Caki2 (cell line): ENCODE data around the gene APLN. TPM values are rescaled to one million over a fixed set of nuclear protein-coding genes. Genes with fewer than 3 reads are reported as not detected.

ENCODE experiments used
- DNase-seq: peaks from one replicate; pipeline ENCODE4 v3.0.0-alpha.2; 2015; ENCODE audit warnings: low read depth
- in situ Hi-C: cut with HindIII; loops from 2 replicates; pipeline ENCODE4 v1.10.0; 2016; ENCODE audit warnings: low sequenced_read_pairs, low pct_unique_long_range_greater_than_20kb, mixed read lengths
- total RNA-seq: library from RNA; depleted of rRNA; stranded (reverse); fragments of >200 nt; shearing (Covaris generic); gene quantifications from 2 replicates; pipeline ENCODE4 v1.2.3, GENCODE V29; 2014; ENCODE audit warnings: low replicate concordance

The APLN gene
- total RNA-seq, 1 experiment from 2014 or later = 0.07 TPM

- DNase-seq = no peak
- in situ Hi-C loops = no loop called here
These were observed 6.1 kb downstream of the APLN start for GRCh38 chrX:129648514-129649267.

- in situ Hi-C loops = no loop called here
- no peak for DNase-seq
These were observed 7.0 kb downstream of the APLN start for GRCh38 chrX:129647418-129648410.

GRCh38 chrX:129646566-129647417 lies 8.0 kb downstream of the APLN start:
- in situ Hi-C loops = no loop called here
- no peak for DNase-seq

- no peak for DNase-seq
- in situ Hi-C loops = no loop called here
These were observed 12.1 kb downstream of the APLN start for GRCh38 chrX:129642641-129643040.

- in situ Hi-C loops = no loop called here
- no peak for DNase-seq
These were observed 12.8 kb downstream of the APLN start for GRCh38 chrX:129641941-129642340.

- in situ Hi-C loops = no loop called here
- no peak for DNase-seq
These were observed 13.3 kb downstream of the APLN start for GRCh38 chrX:129641469-129641868.

- in situ Hi-C loops = no loop called here
- DNase-seq = no peak
These were observed 14.0 kb downstream of the APLN start for GRCh38 chrX:129640737-129641136.

- in situ Hi-C loops = no loop called here
- DNase-seq = no peak
These were observed 15.8 kb downstream of the APLN start for GRCh38 chrX:129638917-129639316.

GRCh38 chrX:129637217-129638109 lies 17.3 kb downstream of the APLN start:
- in situ Hi-C loops = no loop called here
- peak; percentile 32 for DNase-seq

- in situ Hi-C loops = no loop called here
- no peak for DNase-seq
These were observed 18.5 kb downstream of the APLN start for GRCh38 chrX:129636175-129636681.

- in situ Hi-C loops = no loop called here
- no peak for DNase-seq
These were observed 20.2 kb downstream of the APLN start for GRCh38 chrX:129634541-129634940.

- DNase-seq = peak; percentile 35
- in situ Hi-C loops = no loop called here
These were observed 22.3 kb downstream of the APLN start for GRCh38 chrX:129632443-129632842.

GRCh38 chrX:129631849-129632248 lies 22.9 kb downstream of the APLN start:
- no peak for DNase-seq
- in situ Hi-C loops = no loop called here

- no peak for DNase-seq
- in situ Hi-C loops = no loop called here
These were observed 24.9 kb downstream of the APLN start for GRCh38 chrX:129629837-129630236.

- in situ Hi-C loops = no loop called here
- DNase-seq = no peak
These were observed 28.7 kb downstream of the APLN start for GRCh38 chrX:129626026-129626425.

- in situ Hi-C loops = no loop called here
- no peak for DNase-seq
These were observed 31.9 kb downstream of the APLN start for GRCh38 chrX:129622757-129623301.

GRCh38 chrX:129618997-129619396 lies 35.8 kb downstream of the APLN start:
- in situ Hi-C loops = no loop called here
- no peak for DNase-seq
